ENCODE measurements around the gene C8B. TPM values are rescaled to one million over a fixed set of nuclear protein-coding genes. Genes with fewer than 3 reads are reported as not detected.

Gene C8B
- total RNA-seq, 4 donors from 2014 or later, result not detected

DNA sequence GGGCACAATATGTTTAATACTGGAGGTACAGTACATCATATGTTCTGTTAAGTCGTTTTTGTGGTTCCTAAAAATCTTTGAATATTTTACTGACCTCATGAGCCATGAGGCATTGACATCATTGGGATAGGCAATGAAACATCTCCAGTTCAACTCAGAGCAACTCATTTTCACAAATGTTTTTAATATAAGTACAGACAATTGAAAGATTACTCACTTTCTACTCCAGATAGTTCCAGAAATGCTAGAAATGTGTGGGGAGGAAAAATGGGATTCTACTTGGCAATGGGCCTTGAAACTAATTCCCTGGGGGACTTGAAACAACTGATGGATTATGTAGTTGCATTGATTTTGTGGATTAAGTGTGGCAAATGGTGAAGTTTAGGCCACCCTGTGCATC, 7.2 kb upstream of the C8B start:
- Histone ChIP-seq H3K27ac (no peak overlapping the region), H3K4me3 (no peak overlapping the region), H3K4me1 (no peaks in the 10 kb centered on the region), H3K27me3 (no peaks in the 10 kb centered on the region), H3K36me3 (no peaks in the 10 kb centered on the region), H3K9me3 (no peaks in the 10 kb centered on the region)
- no peak for DNase-seq
- intact Hi-C loops (cut with DNase I; ENCODE audit: low total_unique reads), result no loop called here
- TF ChIP-seq, protein P1, sequence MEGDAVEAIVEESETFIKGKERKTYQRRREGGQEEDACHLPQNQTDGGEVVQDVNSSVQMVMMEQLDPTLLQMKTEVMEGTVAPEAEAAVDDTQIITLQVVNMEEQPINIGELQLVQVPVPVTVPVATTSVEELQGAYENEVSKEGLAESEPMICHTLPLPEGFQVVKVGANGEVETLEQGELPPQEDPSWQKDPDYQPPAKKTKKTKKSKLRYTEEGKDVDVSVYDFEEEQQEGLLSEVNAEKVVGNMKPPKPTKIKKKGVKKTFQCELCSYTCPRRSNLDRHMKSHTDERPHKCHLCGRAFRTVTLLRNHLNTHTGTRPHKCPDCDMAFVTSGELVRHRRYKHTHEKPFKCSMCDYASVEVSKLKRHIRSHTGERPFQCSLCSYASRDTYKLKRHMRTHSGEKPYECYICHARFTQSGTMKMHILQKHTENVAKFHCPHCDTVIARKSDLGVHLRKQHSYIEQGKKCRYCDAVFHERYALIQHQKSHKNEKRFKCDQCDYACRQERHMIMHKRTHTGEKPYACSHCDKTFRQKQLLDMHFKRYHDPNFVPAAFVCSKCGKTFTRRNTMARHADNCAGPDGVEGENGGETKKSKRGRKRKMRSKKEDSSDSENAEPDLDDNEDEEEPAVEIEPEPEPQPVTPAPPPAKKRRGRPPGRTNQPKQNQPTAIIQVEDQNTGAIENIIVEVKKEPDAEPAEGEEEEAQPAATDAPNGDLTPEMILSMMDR (IDR thresholded peaks at IDR 0.05), result no peak
- TF ChIP-seq POLR2A (IDR thresholded peaks at IDR 0.05), result no peak

DNA sequence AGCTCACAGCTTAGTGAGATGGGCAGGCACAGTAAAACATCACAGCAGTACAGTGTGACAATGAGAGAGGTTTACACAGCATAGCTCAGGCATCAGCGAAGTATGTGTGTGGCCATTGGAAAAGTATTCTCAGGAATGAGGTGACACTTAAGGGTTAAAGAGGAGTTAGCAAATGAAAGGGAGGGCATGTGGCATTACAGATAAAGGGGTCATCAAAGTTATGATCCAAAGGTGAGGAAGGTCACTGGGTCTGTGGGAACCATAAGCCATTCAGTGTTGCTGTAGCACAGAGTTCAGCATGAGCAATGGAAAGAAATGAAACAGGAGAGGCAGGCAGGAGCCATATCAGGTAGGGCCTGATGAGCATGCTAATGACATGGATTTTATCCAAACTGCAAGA, 4.5 kb upstream of the C8B start:
- no peak overlapping the region for H3K27ac ChIP-seq
- no peak for TF ChIP-seq POLR2A (IDR thresholded peaks at IDR 0.05)
- TF ChIP-seq, protein P1 (IDR thresholded peaks at IDR 0.05), result no peak
- H3K36me3 ChIP-seq, result no peaks in the 10 kb centered on the region
- no peaks in the 10 kb centered on the region for H3K4me1 ChIP-seq
- no peak for DNase-seq
- no peak overlapping the region for H3K4me3 ChIP-seq
- H3K9me3 ChIP-seq, result no peaks in the 10 kb centered on the region
- no peaks in the 10 kb centered on the region for H3K27me3 ChIP-seq
- intact Hi-C loops (cut with DNase I; ENCODE audit: low total_unique reads), result no loop called here

DNA sequence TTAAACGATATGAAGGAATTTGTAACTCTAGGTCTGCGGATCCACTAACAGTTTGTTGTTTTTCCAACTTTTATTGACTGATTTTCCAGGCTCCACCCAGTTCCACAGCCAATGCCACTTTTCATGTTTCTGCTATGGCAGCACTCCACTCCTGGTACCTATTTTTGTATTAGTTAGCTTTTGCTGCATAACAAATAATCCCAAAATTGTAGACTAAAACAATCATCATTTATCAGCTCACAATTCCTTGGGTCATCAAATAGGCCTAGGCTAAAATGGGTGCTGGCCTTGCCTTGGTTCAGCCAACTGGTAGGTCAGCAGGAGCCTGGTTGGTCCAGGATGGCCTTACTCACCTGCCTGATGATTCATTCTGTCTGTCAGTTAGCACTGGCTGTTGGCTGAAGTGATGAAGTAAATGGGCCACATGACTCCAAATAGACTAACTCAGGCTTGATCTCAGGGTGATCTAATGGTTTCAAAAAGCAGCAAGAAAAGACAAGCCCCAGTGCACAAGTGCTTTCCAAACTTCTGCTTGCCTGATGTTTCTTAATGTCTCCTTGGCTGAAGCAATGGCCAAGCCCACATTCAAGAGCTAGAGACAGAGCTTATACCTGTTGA, 3.2 kb upstream of the C8B start:
- Histone ChIP-seq H3K9me3 (no peaks in the 10 kb centered on the region), H3K4me1 (no peaks in the 10 kb centered on the region), H3K27ac (no peak overlapping the region), H3K36me3 (no peaks in the 10 kb centered on the region), H3K4me3 (no peak overlapping the region), H3K27me3 (no peaks in the 10 kb centered on the region)
- intact Hi-C loops (cut with DNase I; ENCODE audit: low total_unique reads), result no loop called here
- no peak for DNase-seq
- no peak for TF ChIP-seq POLR2A (IDR thresholded peaks at IDR 0.05)

DNA sequence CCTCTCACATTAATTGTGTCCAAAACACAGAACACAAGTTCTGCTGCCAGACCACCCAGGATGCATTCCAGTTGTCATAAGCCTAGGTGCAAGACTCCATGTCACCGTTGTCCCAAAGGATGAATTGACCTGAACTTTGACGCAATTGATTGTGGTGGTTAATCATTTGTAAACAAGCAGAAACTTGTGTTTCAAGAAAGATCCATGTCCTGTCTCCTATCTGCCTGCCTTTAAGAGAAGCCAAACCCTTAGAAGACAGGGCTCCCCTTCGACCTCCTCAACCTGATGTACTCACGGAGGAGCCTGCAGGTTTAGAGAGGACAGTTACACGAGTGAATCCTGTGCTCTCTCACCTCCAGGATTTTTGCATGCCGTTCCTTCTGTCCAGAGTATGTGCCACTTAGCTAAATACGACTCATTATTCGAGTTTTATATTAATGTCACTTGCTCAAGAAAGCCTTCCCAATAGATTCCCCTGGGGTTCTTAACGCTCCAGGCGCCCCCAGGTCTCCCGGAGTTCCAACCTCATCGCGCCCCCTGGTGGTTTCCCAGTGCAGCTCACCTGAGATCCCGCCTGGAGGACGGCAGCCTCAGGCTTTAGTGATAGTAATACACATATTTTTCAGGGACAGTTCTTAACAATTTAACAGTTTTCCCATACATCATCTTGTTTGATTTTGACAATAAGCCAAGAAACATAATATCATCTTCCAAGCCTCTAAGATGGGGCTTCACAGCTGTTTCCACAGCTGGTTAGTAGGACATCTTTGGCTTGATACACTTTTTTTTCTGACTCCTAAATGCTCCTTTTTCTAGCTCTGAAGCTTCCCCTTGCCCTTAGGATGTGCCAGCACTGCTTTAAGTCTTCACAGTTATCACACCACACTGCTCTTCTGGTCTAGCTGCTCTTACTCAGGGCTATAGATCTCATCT, 2.4 kb upstream of the C8B start:
- no peak for TF ChIP-seq POLR2A (IDR thresholded peaks at IDR 0.05)
- TF ChIP-seq, protein P1 (IDR thresholded peaks at IDR 0.05), result no peak
- no peaks in the 10 kb centered on the region for H3K36me3 ChIP-seq
- H3K27me3 ChIP-seq, result no peaks in the 10 kb centered on the region
- H3K4me1 ChIP-seq, result no peaks in the 10 kb centered on the region
- no peak overlapping the region for H3K27ac ChIP-seq
- H3K4me3 ChIP-seq, result no peak overlapping the region
- no peaks in the 10 kb centered on the region for H3K9me3 ChIP-seq
- DNase-seq, result no peak
- intact Hi-C loops (cut with DNase I; ENCODE audit: low total_unique reads), result no loop called here

DNA sequence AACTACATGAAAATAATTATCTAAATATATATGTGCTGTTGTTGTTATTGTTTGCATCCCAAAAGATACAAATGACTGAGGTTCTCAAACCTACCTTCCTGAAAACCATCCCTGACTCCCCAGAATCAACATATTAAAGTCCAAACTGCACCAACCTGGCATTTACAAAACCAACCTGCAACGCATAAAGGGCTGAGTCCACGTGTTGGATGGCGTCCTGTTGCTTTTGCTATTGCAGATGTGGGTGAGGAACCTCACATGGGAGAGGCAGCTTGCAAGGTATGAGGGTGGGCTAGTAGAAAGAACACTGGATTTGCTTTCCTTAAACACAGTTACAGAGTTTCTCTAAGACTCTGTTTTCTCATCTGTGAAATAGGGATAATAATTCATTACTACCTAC, 1.5 kb upstream of the C8B start:
- TF ChIP-seq, protein P1 (IDR thresholded peaks at IDR 0.05), result no peak
- TF ChIP-seq POLR2A (IDR thresholded peaks at IDR 0.05), result no peak
- H3K9me3 ChIP-seq, result no peaks in the 10 kb centered on the region
- DNase-seq, result no peak
- intact Hi-C loops (cut with DNase I; ENCODE audit: low total_unique reads), result no loop called here
- H3K4me3 ChIP-seq, result no peak overlapping the region
- H3K4me1 ChIP-seq, result no peaks in the 10 kb centered on the region
- H3K27ac ChIP-seq, result no peak overlapping the region
- H3K36me3 ChIP-seq, result no peaks in the 10 kb centered on the region
- H3K27me3 ChIP-seq, result no peaks in the 10 kb centered on the region

Measured in uterus (tissue), 4 donors.